Activated CD4-positive, alpha-beta T cell treated with anti-CD3 and anti-CD28 coated beads, Interleukin-10, Interleukin-2, amounts not matched to agents 100 ng/mL and 50 ng/mL, durations not matched to agents 16 hours and 8 hours (primary cell): ENCODE results near the gene AURKAIP1.
"Not testable (repeated sequence)": the region's sequence is repeated elsewhere in the genome, so short reads cannot be mapped to it uniquely, and the experiment has no call there.

Source experiments
- DNase-seq: peaks from one replicate; pipeline ENCODE4 v3.0.0-alpha.2; 2020

The AURKAIP1 gene

DNA sequence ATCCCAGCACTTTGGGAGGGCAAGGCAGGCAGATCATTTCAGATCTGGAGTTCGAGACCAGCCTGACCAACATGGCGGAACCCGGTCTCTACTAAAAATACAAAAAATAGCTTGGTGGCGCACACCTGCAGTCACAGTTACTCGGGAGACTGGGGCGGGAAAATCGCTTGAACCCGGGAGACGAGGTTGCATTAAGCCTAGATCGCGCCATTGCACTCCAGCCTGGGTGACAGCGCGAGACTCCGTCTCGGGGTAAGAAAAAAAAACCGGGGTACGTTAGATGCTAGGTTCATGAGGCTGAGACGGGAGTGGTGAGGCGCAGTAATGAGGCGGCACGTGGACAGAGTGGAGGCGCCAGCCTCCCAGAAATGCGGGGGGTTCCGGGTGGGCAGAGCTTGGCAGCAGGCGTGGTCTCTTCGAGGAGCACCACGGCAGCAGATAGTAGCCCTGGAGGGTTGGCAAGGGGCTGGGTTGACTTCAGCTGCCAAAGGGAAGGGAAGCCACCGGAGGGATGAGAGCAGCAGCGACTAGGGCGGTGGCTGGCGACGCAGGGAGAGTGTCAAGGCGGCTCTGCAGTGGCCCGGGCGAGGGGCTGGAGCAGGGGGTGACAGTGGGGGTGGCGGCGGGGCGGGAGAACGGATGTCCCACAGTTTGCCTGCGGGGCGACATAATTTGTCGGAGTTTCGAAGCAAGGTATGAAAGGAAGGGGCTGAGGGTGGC is 31.3 kb upstream of the AURKAIP1 start:
- peak; percentile 30 for DNase-seq

DNA sequence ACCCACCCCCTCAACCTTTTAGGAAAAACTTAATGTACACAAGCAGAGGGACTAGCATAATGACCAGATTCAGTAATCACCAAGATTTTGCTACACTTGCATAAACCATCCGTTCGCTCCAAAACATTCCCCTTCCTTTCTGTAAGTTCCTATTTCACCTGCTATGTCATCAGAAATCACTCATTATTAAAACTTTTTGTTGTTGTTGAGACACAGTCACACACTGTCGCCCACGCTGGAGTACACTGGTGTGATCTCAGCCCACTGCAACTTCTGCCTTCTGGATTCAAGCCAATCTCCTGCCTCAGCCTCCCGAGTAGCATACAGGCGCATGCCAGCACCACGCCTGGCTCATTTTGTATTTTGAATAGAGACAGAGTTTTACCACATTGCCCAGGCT is 28.6 kb upstream of the AURKAIP1 start:
- DNase-seq = no peak

DNA sequence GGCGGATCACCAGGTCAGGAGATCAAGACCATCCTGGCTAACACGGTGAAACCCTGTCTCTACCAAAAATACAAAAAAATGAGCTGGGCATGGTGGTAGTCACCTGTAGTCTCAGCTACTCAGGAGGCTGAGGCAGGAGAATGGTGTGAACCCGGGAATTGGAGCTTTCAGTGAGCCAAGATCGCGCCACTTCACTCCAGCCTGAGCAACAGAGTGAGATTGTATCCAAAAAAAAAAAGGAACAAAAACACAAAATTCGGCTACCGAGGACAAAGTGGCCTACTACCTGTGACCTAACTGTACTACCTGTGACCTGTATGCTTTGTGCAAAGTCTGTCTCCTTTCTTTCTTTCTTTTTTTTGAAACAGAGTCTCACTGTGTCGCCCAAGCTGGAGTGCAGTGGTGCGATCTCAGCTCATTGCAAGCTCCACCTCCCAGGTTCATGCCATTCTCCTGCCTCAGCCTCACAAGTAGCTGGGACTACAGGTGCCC is 27.9 kb upstream of the AURKAIP1 start:
- not testable (repeated sequence) for DNase-seq

DNA sequence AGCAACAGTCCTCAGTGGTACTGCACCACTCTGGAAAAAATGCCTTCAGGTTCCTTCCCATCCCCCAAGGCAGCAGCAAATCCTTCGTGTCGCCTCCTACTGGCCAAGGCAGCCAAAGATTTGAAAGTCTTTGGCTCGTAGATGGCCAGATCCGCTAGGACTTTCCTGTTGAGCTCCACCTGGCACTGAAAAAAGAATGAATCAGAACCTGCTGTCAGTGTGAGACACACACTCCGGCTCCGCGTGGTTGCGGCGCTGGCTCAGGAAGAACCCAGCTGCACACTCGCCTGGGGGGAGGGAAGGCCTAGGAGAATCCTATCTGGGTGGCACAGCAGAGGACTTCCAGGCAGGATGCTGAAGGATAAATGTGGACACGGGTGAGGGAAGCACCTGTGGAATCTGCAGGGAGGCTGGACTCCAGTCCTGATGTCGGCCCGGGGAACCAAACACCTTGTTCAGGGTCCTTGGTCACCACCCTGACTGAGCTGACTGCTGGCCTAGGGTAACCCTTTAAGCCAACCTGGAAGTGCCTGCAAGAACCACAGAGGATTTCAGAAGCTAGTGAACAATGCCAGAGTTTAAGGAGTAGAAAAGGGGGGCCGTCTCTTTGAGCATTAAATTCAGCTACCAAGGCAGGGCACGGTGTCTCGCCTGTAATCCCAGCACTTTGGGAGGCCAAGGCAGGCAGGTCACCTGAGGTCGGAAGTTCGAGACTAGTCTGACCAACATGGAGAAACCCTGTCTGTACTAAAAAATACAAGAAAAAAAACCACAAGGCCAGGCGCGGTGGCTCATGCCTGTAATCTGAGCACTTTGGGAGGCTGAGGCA is 27.3 kb upstream of the AURKAIP1 start:
- DNase-seq = peak; percentile 54

DNA sequence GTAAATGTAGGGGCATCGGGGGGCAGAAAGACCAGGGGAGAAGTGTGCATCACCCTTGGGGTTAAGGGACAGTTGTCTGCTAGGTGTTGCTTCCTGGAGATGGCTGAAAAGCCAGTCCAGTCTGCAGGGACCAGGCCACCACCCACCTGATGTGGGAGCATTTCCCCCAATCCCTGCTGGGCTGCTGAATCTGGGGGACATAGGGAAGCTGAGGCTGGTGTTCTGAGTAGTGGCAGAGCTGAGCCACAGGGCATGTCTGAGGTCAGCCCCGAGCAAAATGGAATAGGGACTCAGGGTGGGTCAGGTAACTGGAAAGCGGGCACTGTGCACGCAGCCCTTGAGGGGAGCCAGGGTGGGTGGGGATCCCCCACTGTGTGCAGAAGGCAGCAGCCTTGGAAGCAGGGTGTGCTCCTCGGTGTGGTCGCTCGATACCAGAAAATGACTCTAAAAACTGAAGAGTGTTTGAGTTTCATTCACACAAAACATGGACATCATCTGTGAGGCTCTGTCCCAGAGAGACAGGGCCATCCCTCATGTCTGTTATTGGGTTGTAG is 26.5 kb upstream of the AURKAIP1 start:
- no peak for DNase-seq

DNA sequence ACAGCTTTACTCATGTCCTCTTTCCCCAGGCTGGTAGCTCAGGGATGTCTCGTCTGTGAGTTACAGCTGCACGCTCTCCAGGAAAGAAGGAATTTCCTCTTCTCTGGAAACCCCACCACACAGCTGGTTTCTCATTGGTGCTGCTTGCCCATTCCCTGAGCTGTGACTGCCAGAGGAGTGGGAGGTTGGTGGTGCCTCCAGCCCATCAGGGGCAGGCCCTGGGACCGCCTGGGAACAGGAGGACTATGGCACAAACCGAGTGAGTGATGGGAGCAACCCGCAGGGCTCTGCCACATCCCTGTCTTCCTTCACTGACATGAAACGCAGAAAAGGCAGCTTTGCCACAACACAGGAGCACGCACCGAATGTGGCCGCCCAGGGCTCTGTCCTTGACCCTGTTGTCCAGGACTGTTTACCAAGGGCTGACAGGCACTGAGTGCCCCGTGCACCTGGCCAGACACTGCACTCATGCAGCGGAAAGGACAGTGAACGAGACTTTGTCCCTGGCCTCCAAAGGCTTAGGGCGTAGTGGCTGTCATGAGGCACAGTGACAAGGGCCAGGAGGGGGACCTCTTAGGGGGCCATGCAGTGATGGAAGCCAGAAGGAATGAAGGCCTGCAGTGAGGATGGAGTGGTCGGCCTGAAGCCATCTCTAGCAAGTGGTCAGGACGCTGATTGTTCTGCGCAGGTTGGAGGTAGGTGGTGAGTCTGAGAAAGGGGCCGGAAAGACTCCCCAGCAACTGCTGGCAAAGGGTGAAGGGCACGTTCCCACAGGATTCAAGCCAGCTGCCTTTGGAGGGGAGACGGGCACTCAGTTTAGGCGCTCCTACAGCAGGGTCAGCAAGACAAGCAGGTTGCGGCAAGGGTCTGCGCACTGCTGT is 25.8 kb upstream of the AURKAIP1 start:
- no peak for DNase-seq

DNA sequence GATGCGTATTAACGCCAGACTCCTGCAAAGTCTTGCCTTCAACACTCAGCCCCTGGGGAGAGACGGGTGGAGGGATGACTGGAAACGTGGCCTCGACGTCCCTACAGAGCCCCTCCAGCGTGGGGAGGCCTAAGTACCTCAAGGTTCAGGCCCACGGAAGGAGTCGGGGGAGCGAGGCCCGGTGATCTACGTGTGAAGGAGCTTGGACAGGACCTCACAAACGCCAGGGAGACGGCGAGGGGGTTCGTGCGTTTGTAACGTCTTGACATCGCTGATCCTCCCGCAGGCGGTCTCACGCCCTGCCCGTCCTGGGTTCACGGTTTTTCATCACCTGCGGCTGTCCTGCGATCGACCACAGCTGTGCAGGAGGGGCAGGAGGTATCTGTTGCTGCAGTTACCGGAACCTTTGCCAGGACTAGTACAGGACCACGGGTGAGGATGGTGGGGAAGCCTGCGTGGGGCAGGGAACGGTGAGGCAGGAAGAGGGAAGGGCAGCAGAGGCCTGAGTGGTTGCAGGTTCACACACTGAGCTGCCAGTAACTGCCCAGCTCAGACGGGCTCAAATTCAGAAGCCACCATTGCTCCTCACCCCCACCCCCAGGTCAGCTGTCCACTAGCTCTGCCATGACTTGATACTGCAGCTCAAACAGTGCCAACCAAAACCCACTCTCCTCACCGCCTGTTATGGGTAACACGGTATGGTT is 25.0 kb upstream of the AURKAIP1 start:
- peak; percentile 38 for DNase-seq

DNA sequence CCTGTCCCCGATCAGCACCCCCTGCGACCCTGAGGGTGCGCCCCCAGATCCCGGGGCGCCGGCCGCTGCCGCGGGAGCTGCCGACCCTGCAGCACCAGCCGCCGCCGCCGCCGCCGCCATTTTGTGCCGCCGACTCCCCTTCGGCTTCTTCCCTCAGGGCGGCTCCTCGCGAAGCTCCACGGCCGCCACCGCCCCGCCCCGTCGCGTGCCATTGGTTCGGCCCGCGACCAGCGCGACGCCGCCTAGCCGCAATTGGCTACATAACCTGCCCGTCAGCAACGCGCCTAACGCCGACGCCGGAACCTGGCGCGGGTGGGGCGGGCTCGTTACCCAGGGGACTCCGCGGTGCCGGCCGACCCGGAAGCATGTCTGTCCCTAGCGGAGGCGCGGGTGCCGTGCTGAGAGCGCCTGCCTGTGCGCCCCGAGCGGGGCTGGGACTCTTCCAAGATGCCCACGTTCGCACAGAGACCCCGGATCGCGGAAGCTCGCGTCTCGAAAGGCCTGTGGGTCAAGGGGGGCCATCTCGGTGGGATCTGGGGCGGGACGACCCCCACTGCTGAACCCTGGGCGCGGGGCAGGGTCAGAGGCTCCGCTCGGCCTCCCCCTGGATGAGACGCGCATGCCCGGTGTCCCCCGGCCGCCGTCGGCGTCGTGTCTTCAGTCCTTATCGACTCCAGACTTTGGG is 24.3 kb upstream of the AURKAIP1 start, which contains the start of gene CCNL2:
CCNL2 (minus strand) TSS at position 149 of the 685 bp plus-strand sequence; CDS start at position 120, 29 bp downstream.
- DNase-seq = peak; percentile 99

DNA sequence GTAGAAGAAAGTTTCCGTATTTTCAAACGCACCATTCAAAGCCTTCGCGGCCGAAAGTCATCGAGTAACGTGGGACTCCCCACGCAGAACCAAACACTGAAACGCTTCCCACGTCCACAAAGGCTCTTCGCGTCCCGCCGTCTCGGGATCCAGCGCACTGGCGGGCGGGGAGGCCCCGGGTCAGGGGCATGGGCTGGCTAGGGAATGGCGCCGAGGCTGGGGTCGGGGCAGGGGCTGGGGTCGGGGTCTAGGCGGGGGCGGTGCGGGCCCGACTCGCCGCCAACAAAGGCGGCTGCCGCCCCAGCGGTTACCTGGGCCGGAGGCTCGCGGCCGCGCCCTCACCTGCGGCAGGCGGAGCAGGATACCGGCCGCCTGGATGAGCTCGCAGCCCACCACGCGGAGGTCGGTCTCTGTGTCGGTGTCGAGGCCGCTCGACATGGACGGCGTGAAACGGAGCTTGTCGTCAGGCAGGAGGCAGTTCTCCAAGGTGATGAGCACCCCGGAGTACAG is 23.7 kb upstream of the AURKAIP1 start:
- no peak for DNase-seq

DNA sequence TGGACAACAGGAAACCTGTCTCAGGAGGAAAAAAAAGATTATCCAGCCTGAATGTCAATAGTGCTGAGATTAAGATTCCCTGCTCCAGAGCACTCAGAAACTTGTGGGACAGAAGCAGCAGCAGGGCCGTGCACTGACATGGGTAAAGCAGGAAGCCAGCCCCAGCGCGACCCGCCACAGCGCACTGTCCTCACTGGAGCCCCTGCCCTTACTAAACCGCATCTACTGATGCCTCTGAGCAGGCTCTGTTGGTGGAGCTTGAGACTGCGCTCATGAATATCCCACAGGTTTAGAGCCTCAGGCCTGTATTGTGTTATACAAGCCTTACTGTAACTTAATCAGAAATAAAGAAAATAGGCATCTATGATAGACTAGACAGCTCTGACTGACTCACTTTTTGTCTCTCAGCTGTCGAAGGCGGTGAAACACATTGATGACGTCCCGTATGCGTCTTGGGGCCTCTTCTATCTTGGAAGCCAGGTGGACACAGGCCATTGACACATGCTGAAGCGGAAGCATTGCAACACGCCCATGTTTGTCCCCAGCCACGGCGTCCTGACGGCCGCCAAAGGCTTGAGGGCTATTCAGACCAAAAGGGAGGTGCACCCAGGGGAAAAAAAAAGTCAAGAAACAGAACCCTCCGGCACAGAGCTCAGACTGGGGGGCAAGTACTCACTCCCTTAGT is 23.0 kb upstream of the AURKAIP1 start:
- no peak for DNase-seq

DNA sequence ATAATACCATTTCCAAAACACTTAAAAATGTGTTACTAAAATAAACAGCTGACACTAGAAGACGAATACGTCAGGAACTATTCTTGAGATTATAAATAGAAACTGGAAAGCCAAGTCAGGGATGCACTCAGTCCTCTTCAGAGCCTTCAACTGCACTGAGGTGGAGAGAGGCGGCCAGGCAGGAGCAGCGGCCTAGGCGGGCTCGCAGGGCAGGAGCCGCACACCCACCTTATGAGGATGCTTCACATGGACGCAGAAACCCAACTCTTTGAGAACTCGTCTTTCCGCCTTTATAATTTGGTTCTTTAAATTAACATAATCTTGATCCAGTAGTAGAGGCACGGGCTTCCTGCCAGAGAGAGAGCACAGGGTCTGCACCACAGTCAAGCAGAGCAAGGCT is 20.2 kb upstream of the AURKAIP1 start:
- DNase-seq = no peak

DNA sequence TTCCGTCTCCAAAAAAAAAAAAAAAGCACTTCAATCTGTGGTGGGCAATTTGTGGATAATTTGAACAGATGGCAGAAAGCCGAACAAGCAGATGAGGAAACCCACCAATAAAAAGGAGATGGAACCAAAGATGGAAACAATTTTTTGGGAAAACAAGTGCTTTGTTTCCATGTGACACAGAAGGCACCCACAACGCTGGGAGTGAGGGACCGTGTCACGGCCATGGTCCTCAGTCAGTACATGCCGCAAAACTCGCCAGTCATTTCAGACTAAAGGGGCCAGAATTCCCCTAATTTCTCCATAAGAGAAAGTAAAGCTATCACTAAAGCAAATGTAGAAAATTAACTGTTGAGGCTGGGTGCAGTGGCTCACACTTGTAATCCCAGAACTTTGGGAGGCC is 19.1 kb upstream of the AURKAIP1 start:
- no peak for DNase-seq

DNA sequence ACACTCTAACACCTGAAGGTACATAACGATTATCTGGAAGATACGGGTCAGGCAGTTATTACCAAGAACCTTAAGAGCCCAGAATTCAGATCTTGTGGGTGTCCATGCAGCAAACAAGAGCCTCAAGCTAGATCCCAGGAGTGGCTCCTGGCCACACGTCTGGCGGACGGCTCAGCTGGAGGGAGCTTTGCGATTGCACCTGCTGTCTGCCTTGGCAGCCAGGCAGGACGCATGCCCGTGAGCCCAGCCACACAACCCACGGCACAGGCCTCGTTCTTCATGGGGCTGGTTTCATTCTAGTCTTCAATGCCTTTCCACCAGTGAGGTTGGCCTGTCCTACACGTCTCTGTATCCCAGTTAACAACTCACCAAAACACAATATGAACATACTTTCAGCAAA is 18.4 kb upstream of the AURKAIP1 start:
- DNase-seq = no peak

DNA sequence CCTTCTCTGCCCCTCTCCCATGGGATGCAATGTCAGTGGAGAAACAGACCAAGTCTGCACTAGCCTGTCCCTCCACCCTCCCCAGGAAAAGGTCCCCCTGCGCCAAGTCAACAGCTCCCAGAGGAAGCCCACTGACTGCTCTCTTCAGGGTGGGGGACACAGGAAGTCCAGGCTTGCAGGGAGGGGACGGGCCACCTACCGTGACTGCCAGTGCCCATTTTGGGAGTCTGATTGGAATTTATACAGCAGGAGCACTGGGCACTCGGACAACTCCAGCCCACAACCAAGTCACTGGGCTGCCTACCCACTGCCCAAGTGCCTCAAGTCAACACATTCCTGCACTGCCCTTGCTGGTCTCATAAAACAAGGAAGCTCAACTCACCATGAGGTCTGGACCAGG is 18.0 kb upstream of the AURKAIP1 start:
- DNase-seq = no peak

DNA sequence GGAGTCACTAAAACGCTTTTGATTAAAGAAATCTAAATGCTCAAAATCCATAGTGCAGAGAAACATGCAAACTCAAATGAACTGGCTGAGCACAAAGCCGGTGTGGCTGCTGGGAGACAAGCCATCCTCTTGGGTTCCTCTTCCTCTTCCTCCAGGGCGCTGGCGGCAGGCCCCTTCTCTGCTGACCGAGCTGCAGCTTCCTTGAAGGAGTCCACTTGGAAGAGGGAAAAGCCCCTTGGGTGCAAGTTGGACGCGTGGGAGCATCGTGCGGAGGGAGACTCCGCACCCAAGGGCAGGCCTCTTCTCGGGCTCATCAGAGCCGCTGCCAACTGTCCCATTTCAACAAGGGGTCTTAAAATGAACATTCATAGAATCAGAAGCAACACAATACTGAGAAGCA is 16.2 kb upstream of the AURKAIP1 start:
- no peak for DNase-seq

DNA sequence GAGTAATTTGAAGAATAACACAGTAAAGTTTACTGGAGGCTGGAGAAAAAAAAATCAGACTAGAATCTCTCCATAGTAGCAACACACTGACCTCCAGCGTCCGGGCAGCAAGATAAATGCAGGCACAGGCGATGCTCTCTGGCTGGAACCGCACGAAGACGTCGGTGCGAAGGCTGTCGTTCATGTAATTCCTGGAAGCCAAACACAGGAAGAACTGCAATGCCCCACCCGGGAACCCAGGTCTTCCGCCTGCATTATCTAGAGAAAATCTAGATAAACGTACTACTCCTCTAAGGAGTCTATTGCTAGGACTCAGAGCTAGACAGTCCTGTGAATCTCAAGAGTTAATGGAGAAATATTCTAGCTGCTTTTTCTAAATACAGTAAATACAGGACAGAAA is 15.7 kb upstream of the AURKAIP1 start:
- no peak for DNase-seq

DNA sequence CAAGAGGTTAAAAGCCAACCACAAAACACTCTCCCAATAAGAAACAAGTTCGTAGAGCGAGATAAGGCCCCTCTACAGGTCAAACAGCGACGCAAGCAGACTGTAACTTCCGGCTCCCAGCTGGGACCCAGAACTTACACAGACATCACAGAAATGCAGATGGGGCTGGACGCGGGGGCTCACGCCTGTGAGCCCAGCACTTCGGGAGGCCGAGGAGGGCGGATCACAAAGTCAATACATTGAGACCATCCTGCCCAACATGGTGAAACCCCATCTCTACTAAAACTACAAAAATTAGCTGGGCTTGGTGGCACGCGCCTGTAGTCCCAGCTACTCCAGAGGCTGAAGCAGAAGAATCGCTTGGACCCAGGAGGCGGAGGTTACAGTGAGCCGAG is 13.1 kb upstream of the AURKAIP1 start:
- no peak for DNase-seq

DNA sequence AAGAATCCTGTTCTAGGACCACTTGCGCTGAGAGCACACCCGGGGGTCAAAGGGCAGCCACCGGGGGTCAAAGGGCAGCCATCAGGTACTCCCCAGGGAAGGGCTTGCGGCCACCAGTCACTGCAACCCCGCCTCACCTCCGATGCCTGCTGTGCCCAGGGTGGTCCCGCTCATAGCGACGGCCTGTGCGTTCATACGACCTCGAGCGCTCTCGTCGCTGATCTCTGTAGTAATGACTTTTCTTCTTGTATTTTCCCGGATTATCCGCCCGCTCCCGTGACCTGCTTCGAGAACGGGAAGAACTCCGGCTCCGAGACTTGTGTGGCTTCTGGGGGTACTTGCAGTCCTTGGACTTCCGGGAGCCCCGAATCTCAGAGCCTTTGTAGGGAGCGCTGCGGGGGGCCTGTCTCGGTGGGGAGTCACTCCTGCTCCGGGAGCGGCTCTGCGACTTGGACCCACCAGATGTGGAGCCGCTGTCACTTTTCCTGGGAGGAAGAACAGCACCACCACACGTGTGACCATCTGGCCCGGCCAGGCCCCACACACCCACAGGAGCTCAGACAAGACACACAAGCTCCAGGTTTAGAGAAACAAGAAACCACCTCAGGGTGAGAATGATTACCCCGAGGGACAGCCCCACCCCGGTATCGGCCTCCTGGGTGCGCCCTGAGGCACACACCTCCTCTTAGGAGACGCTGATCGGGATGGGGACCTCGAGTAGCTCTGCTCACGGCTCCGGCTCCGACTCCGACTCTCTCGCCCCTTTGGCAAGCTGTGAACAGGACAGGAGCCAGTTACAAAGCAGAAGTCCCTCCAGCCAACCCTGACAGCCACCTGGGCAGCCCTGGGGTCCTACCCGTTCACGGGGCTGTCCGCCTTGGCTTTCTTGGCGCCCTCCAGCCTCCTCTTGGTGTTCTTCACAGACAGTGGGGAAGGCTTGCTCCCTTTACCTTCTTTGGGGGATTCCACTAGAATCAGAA is 12.4 kb upstream of the AURKAIP1 start:
- no peak for DNase-seq

DNA sequence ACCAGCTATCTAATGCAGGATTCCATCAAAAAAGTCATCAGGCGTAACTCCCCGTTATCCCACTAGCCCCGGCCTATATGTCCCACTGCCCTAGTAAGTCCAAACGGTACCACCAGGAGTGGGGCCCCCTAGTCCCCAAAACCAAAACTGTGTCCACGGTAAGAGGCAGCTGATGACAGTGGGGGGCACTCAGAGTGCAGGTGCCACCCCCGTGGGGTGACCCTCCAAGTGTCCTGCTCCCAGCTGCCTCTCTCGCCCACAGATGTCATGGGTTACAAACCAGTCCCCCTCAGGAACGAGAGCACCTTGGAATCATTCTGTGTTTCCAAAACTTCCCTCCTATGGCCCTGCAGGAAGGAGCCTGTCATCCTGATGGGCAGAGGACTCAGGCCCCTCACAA is 10.9 kb upstream of the AURKAIP1 start:
- no peak for DNase-seq
